Measurements from ENCODE around the gene TLR5.

The TLR5 gene

DNA sequence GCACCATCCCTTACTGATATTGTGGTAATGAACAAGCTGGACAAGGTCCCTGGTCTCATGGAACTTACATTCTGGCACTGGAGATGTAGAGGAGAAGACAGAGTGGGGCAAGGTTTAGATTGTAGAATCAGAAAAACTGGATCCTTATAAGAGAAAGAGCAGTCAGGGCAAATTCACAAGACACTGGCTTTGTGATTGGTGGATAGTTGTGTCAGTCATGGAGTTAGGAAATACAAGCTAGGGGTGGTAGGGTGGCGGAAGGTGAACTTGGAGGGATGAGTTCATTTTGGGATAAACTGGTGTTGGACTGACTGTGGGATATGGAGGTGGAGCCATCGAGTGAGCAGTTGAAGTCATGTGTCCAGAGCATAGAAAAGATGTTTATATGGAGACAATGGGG lies 3.7 kb upstream of the TLR5 start:
- DNase-seq: no peak

DNA sequence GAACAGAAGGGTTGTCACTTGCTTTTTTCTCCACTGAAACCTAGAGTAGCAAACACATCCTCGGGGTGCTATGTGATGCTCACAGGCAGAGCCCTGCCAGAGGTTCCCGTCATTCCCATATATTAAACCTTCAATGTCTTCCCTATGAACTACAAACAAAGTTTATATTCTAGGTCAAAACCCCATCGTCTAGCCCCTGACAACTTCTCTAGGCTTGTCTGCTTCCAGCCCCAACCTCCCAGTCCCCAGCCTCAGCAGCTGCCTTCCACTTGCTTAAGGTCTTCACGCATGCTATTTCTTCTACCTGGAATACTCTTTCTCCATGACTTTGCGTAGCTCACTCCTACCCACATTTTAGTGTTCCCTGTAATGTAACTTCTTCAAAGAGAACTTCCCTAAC lies 1.9 kb upstream of the TLR5 start:
- DNase-seq: no peak

DNA sequence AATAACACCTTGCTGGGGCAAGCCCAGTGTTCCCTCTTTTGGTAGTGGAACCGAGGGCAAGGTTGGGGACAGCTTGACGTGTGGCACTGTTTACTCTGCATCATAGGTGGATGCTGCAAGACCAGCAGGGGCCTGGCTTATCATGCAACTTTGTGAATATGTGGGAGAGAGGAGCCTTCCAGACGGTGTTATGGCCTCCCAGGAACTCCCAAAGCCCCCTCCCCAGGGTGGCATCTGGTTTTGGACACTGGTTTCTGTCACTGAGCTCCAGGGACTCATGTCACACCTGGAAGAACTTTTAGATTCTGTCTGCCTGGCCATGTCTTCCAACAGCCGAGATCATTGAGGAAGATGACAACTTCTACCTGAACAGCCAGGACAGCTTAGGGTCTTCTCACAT lies 1.4 kb upstream of the TLR5 start:
- no peak for DNase-seq

DNA sequence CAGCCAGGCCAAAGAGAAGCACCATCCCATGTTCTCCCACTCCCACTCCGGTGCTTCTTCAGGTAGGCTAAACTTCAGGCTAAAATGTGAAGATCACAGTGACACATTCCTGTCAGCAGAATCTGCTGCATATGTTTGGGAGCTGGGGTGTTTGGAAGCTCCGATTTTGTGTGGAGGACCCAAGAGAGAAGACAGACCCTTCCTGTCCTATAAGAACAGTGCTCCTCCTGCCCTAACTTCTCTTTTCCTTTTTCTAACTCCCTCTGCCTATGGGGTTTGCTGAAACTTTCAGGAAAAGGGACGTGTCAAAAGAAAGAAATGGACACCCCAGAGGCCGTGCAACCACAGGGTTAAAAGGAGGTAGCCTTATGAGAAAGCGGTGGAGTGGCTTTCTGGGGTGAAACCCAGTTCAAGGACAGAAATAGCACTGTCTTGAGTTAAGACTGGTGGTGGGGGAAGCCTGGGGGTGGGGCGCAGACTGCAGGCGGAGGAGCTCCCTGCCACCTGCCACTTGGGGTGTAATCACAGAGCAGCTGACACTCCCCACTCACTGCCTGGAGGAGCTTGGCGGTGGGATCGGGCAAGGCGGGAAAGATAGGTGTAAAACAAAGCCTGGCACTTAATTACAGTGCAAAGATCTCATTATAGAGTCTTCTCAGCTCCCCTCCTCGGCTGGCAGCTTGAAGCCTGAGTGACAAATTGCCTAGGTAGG lies 645 bp upstream of the TLR5 start:
- peak; percentile 5 to 23 for DNase-seq

DNA sequence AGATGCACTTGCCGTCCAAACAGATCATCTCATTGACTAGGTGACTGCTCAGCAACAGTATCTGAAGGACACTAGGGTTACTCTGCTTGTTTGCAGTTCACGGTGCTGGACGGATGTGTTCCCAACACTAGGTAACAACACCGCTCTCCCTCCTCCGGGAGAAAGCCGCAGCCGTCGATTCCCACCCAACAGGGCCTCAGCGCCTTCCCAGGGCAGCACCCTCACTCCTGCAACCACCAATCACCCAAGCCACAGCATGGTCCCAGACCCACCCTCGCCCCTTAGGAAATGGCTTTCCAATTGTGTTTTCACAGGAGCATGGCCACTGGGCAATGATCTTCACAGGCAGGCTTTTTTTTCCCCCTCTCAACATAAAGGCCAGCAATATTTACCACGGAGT lies 779 bp downstream of the TLR5 start:
- DNase-seq: no peak

DNA sequence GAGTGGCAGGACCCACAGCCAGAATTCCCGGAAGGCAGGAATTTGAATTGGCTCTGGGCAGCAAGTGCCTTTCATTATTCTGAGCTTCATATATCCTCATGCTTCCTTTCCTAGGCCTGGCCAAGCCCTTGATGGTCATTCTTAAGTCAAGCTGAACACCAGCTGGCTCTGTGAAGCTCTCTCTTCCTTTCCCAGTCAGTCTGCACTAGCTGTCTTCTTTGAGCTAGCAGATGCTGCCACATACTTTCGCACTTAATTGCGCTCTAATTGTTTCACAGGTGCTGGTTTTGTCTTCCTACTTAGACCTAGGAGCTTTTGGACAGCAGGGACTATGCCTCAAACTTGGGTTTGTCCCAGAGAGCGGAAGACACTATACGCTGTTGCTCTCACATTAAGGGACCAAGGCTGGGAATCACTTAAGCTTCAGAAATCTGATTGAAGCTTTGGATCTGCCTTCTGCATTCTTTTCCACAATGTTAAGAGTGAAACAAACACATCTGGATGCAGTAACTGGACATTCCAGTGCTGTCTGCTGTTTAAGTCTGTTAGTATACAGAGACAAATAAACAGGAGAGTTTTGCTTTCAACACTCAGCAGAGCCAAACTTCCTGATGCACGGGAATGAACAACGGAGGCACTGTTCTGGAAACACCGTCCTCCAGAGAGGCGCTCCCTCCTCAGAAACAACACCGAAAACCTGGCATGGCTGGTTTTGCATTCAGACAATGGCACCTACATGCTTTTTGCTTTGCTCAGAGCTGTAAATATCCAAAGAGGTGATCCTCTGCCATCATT lies 2.2 kb downstream of the TLR5 start:
- no peak for DNase-seq

DNA sequence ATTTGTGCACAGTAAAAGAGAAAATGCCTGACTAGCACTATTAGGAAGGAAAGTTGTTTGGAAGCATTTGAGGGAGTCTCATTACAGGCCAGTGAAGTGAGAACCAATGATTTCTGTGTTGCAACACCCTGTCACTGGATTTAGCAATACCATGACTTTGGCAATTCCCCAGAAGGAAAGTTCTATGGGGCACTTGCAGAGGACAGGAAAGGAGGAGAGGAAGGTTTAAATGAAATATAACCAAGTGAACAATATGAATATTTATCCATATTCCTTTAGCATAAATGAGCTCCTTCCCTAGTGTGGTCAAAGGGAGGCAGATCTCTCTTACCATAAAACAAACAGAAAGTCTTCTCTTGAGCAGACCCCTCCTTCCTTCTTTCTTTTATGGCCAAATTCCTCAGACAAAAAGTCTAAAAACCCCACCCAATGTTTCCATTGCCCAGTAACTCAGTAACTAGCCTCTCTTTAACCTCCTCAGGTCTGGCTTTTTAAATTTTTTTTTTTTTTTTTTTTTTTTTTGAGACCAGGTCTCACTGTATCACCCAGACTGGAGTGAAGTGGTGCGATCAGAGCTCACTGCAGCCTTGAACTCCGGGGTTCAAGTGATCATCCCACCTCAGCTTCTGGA lies 5.5 kb downstream of the TLR5 start:
- DNase-seq: no peak

DNA sequence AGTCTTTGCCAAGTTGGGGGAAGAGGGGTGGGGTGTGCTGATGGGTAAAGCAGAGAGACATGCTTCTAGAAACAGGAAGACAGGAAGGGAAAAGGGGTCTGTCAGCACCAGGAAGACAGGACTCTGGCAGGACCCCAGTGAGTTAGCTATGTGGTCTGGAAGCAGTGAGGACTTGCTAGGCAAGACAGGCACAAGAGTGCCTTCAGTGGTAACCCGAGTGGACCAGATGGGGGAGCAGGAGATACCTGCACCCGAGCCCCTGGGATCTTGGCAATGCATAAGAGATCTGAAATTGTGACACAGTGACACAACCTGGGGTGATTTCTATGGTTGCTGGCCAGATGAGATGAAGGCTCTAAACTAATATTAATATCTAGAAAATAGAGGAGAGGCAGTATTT lies 7.0 kb downstream of the TLR5 start:
- no peak for DNase-seq

DNA sequence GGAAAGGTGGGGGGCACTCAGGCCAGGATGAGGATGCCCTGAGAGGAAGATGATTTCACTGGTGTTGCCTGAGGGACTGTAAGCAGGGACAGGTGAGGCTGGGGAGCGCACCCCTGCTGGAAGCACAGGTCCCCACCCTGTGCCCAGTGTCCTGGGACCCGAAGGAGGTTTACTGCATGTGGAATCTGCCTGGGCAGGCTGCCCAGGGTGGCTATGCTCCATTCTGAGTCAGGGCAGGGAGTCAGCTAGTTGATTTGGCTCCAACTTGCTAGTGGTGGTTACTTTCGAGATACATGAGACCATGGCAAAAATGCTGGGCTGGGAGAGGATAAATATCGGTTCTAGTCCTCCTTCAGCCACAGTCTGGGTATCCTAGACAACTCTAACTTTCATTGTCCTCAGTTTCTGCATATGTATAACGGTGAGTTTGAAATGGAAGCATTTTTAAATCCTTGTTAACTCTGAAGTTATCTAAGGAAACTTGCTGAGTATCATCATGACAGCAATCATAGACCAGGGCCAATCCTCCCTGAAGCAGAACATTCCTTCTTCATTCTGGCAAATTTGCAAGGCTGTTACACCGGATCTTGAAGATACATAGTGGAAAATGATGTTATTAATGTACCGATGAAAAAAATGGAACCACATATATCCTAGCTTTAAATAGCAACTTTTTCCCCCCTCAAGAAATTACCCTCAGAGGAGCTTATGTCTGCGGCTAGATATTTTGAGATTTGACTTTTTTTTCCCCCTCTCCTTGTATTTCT lies 7.7 kb downstream of the TLR5 start:
- no peak for DNase-seq

DNA sequence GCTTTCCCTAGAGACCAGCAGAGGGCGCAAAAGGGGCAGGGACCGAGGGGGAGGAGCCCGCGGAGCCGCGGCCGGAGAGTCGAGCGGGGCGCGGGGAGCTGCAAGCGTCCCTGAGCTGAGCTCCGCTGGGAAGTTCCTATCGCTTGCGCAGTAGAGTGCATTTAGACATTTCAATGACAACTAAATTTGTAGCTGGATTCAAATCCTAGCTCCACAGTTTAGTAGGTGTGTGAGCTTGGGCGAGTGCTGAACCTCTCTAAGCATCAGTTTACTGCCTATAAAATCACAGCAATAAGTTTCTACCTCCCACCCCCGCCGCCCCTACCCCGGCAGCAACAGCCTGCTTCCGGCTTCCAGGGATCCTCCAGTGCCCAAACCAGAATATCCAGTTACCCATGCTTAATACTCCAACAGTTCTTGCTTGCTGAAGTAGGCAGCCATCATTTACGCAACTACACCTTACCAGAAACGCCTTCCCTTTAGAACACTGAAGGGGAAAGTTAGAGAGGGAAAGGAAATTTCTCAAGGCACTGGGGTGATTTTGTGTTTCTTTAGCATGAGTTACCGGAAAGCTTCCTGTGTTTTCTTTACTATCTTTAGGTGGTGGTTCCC lies 9.1 kb downstream of the TLR5 start:
- DNase-seq: peak in 1 of 2 experiments; percentile 41

DNA sequence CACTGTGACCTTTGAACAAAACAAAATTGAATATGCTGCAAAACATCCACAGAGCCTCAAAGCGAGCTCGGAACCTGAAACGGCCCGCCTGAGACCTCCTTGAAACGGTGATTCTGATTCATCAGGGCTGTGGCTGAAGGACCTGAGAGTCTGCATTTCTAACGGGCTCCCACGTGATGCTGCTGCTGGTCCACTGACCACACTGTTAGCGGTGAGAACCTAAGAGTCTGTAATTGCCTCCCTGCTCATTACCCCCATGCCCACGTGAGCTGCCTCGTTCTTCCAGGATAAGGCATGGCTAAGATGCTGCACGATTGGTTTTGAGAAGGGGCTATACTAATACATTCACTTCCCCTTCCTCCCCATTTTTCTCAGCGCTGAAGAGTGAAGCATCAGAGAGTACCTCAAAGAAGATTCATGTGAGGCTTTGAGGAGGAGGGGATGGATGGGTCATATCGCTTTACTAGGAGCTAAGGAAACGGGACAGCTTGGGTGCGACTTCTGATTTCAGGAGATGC lies 9.7 kb downstream of the TLR5 start:
- DNase-seq: peak in 1 of 2 experiments; percentile 11

DNA sequence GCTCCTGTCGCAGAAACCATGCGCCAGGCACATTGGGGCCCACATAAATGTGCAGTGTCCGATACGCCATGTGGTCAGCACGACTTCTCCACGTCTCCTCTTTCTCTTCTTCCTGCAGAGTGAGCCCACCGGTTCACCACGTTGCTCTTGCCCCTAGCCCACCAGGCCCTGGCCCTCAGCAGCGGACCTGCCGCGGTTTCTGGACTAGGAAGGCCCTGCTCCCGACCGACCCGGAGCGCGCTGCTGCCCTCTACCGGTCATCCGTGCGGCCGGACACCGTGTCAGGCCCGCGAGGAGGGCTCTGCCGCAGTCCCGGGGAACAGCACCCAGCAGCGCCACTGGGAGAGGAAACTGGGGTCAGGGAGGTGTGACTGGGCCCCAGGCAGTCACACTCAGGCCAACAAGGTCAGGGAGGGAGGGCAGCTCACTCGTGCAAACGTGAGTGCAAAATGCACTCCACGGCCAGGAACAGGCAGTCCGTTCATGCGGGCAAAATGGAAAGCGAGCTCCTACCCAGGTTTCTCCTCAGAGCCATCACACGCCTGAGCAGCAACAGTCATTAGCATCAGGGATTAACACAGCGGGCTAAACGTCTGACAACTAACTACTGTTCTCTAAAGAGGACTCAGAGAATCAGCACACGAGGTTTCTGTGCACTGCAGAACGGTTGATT lies 13.7 kb downstream of the TLR5 start:
- DNase-seq: no peak

DNA sequence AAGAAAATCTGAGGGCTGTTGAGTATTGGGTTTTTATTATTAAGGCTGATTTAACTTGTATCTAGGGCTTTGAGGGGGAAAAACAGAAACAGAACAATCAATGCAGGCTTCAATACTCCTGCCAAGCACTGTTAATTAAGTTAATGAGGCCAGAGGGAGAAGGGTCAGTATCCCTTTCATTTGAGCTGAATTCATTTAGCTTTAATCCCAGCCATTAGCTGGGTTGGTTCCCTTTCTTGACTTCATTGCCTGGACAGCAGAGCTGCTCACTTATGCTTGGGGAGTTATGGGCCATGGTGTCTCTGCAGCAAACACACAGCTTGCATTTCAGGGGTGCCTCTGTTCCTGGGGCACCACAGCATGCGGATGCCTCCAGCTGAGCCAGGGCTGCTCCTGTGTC lies 16.3 kb downstream of the TLR5 start:
- DNase-seq: no peak

DNA sequence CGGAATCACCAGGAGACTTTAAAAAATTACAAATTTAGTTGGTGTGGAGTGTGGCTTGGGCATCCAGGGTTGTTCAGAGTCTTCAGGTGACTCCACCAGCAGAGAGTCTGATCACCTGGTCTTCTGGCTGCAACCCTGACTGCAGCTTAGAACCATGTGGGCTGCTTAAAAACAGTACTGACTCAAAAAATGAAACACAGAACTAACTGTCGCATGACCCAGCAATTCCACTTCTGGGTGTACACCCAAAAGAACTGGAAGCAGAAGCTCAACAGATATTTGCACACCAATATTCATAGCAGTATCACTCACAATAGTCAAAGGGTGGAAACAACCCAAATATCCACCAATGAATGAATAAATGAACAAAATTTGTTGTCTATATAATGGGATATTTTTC lies 17.3 kb downstream of the TLR5 start:
- DNase-seq: no peak

DNA sequence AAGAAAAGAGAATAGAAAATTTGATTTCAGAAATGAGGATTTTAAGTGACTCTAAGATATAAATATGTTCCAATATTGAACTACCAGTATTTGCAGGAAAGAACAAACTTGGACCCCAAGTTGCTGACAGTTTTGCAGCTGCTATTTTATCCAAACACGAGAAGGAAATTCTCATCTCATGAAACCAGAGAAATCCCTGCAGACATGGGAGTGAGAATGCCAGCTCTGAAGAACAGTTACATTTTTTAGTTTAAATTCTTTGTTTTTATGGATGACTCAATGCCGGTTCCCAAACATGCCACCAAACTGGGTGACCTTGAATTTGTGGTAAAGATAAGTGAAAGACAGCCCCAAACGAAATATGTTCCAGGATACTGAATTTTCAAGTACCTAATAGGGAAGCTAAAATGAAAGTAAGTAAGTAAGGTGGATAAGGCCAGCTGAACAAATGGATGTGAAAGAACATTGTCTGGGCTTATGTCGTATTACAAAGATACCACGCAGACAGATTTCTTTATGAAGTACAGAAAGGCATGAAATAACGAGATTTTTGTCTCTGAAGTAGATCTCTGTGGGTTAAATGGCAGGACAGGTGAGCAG lies 19.9 kb downstream of the TLR5 start:
- DNase-seq: no peak

DNA sequence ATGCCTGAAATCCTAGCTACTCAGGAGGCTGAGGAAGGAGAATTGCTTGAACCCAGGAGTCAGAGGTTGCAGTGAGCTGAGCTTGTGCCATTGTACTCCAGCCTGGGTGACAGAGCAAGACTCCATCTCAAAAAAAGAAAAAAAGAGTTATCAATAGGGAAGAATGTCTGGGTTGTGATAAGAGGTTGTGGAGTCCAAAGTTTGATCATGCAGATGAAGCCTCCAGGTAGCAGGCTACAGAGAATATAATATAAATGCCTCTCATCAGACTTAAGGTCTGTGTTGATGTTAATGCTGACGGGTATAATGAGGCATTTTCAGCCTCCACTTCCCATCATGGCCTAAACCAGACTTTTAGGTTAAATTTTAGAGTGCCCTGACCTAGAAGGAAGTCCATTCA lies 24.6 kb downstream of the TLR5 start:
- DNase-seq: no peak

DNA sequence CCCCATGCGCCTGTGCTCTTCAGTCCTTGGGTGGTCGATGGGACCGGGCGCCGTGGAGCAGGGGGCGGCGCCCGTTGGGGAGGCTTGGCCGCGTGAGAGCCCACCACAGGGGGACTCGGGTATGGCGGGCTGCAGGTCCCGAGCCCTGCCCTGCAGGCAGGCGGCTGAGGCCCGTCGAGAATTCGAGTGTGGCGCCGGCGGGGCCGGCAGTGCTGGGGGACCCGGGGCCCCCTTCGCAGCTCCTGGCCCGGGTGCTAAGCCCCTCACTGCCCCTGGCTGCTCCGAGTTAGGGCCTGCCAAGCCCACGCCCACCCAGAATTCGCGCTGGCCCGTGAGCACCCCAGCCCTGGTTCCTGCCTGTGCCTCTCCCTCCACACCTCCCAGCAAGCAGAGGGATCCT lies 26.1 kb downstream of the TLR5 start:
- no peak for DNase-seq

DNA sequence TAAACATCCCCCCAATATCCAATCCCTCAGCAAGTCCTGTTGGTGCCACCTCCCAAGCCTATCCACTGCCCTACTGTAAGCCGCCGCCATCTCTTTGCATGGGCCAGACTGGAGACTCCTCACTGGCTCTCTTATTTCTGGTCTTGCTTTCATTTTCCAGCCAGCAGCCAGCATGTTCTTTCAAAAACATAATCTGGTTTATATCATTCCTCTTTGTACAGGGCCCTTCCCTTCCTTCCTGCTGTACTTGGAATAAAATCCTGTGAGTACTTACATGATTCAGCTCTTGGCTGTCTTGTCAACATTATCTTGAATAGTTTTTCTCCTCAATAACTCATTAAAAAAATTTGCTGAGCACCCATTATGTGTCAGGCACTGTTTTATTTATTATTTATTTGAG lies 28.2 kb downstream of the TLR5 start:
- DNase-seq: no peak

DNA sequence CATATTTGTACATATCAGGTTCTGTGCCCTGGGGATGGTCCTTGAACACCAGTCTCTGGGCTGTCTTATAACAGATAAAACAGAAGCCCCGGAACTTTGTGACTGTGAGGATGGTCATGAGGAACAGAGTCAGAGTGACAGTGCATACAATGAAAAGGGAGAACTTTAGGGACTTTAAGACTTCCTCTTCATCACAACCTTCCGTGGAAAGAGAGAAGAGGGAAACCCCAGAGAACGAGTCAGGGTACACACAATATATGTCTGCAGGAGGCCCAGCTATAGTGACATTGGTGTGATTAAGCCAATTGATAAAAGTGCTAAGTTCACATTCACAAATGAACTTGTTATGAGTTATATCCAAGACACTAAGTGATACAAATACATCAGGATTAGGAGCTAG lies 32.1 kb downstream of the TLR5 start:
- no peak for DNase-seq

DNA sequence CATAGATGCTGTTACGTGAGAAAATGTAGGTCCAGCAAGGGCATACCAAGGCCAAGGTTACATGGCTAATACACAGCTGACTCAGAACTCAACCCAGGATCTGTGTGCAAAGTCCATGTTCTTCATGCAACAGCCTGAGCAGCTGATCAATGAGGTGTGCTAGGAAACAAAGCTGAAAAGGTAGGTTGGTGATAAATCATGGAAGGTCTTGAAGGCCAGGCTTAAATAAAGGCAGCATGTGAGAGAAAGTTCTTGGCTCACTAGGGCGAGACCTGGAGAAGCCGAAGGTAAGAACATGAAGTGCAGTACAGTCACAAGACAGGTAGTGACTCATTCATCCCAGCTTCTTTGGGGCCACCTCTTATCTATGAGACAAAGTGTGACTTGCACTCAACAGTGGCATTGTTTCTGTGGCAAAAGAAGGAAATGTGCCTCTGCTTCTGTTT lies 33.4 kb downstream of the TLR5 start:
- no peak for DNase-seq

DNA sequence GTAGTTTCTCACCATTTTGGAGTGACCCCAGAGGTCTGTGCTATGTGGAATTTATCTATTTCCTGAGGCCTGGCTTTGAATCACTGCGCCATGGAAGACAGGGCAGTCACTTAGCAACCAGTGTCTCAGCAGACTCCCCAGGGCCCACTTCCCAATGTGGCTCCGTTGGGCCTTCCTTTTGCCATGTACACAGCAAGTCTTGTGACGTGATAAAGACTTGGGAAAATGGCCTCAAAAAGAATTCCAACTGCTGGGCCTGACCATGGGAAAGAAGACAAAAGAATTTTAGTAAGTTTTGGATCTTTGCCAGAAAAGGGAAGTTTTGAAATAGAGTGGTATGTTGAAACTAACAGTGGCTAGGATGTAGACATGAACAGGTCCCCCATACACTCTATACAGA lies 36.2 kb downstream of the TLR5 start:
- peak; percentile 5 to 19 for DNase-seq

DNA sequence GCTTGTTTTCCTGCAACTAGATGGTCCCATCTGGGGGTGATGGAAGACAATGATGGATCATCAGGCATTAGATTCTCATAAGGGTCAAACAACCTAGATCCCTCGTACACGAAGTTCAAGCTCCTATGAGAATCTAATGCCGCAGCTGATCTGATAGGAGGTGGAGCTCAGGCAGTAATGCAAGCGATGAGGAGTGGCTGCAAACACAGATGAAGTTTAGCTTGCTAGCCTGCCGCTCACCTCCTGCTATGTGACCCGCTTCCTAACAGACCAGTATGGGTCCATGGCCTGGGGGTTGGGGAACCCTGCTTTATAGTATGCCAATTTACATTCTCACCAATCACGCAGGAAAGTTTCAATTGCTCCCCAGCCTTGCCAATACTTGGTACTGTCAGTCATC lies 37.5 kb downstream of the TLR5 start:
- no peak for DNase-seq

Data from NCI-H187 (cell line).